ENCODE results near the gene B4GALT2.

Gene B4GALT2

DNA sequence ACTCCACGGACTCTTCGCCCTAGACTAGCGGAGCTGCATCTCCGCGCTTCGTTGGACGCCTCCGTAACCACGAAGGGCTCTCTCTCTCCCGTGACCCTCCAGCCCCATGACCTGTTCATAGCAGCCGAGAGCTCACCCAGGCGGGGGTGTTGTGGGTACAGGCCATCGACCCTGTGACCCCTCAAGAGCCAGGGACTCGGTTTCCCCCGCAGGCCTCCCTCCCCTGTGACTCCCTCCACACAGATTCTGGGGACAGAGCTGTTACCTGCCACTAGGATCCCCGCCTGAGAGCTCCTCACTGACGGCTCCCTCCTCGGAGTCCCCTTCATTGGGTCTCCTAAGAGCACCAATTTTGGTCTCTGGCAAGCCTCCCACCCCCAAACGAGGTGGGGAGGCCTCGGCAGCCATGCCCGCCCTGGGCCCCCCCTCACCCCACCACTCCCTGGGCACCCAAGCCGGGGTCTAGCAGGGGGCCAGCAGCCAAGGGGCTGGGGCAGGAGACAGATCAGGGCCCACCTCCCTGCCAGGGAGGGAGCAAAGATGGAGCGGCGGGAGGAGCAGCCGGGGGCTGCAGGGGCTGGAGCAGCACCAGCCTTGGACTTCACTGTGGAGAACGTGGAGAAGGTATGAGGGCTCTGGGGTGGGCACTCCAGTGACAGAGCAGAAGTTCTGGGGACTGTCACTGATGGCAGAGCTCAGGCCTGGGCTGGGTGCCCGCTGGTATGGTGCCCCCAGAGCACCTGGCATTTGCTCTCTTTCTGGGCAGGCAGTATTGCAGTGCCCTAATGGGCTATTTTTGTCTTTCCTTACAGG, 31.7 kb upstream of the B4GALT2 start:
- no peak for DNase-seq

DNA sequence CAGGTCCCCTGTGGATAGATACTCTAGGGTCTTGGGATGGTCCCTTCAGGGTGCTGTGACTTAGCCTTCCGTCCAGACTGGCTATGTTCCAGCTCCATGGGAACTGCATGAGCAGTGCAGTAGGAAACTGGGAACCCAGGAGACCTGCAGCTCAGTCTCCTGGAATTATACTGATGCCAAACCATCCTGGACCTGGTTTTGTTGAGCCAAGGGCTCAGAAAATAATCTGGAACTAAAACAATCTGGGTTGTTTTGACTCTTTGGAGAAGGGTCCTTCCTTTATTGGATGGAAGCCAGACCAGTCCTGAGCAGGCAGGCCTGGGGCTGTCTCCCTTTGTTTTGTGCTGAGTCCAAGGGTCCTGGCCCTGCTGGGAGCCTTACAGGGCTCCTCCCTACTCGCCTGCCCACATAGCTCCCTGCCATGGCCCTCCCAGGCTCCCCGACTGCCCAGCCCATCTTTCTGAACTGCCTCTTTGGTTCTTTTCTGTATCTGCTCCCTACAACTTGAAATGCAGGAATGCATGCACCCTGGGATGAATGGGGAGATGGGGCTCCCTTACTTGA, 31.1 kb upstream of the B4GALT2 start:
- DNase-seq: no peak

DNA sequence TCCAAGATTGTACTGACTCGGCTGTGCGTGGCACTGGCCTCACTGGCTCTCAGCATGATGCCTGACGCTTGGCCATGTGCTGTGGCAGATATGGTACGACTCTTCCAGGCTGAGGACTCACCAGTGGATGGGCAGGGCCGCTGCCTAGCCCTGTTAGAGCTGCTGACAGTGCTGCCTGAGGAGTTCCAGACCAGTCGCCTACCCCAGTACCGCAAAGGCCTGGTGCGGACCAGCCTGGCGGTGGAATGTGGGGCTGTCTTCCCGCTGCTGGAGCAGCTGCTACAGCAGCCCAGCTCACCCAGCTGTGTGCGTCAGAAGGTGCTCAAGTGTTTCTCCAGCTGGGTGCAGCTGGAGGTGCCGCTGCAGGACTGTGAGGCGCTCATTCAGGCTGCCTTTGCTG, 29.3 kb upstream of the B4GALT2 start:
- no peak for DNase-seq

GRCh38 chr1:43951021-43951985, 27.7 kb upstream of the B4GALT2 start:
- no peak for DNase-seq

GRCh38 chr1:43952731-43953346, 26.2 kb upstream of the B4GALT2 start:
- no peak for DNase-seq

DNA sequence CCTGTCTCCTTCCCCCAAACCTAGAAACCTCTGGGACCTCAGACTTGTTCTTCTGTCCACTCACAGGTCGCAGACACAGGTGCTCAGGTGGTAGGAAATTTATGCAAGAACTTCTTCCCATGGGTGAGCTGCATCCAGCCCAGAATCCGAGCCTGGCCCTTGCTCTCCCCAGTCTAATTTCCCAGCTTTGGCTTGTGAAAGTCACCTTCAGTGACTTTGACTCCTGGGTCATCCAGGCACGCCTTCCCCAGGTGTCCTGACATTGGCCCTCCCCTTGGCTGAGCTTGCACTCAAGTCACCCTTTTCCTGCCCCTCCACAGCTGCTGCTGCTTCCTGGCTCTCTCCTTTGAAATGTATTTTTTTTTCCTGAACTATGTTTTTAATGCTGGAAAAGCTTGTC, 25.6 kb upstream of the B4GALT2 start:
- no peak for DNase-seq

- no peak for DNase-seq
These were observed 25.0 kb upstream of the B4GALT2 start for GRCh38 chr1:43954036-43954435.

GRCh38 chr1:43956234-43956633, 22.8 kb upstream of the B4GALT2 start:
- DNase-seq: no peak

- DNase-seq: no peak
These were observed 21.5 kb upstream of the B4GALT2 start for GRCh38 chr1:43957407-43958040.

DNA sequence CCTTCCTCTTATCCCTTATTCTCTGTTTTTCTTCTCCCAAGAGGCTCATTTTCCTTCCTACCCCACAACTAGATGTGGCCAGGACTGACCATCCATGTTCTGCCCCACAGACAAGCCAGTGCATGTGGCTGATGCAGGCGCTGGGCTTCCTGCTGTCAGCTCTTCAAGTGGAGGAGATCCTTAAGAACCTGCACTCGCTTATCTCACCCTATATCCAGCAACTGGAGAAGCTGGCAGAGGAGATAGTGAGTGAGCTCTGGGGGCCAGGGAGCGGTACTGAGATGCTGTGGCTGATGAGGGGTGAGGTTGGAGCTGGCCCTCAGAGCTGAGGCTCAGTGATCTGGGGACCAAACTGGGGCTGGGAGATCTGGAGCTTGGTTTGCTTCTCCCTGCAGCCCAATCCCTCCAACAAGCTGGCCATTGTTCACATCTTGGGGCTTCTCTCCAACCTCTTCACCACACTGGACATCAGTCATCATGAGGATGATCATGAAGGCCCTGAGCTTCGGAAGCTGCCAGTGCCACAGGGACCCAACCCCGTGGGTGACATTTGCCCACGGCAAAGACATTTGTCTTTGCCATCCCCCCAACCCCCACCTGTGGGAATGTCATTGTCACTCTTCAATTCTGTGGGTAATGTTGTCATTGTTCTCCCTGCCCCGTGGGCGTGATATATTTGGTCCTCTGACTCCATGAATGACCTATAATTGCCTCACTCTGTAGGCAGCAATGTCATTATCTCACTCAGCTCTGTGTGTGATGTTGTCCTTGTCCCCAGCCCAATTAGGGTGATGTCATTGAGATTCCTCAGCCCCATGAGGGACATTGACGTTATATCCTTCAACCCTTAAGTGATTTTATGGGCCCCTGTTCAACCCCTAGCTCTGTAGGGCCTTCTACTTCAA, 20.4 kb upstream of the B4GALT2 start:
- DNase-seq: no peak

- no peak for DNase-seq
These were observed 18.2 kb upstream of the B4GALT2 start for GRCh38 chr1:43960798-43961197.

- DNase-seq: no peak
These were observed 17.3 kb upstream of the B4GALT2 start for GRCh38 chr1:43961692-43962091.

DNA sequence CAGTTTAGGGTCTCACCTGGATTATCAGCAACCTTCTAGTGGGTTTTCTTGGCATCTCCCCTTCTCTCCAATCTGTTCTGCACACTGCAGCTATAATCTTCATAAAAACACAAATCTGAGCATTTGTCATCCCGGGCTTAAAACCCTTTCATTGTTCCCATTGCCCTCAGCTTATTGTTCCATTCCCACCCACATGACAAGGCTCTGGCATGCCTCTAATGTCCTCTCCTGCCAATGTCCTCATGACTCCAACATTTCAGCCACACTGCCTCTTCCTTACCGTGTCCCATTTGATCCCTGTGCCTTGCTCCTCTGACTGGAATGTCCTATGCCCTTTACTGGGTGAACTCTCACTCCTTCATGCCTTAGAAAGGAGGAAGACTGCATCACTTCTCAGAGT, 16.7 kb upstream of the B4GALT2 start:
- DNase-seq: no peak

DNA sequence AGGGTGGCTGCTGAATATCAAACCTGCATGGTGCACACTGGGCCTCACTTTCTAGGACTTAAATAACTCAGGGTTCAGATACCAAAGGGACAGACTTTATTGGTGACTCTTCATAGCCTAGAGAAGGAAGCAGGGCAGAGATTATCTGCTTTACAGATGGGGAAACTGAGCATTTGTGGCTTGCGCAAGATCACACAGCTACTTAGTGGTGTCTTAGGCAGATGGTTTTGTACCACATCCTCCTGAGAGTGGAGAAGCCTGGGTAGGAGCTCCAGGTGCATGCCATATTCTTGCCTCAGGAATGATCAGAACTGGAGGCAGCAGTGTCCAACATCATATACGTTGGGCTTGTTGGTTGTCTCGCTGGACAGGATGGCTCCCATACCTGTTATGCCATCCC, 16.0 kb upstream of the B4GALT2 start:
- DNase-seq: no peak

GRCh38 chr1:43963890-43964289, 15.1 kb upstream of the B4GALT2 start:
- DNase-seq: no peak

- DNase-seq: no peak
These were observed 13.7 kb upstream of the B4GALT2 start for GRCh38 chr1:43965316-43965715.

DNA sequence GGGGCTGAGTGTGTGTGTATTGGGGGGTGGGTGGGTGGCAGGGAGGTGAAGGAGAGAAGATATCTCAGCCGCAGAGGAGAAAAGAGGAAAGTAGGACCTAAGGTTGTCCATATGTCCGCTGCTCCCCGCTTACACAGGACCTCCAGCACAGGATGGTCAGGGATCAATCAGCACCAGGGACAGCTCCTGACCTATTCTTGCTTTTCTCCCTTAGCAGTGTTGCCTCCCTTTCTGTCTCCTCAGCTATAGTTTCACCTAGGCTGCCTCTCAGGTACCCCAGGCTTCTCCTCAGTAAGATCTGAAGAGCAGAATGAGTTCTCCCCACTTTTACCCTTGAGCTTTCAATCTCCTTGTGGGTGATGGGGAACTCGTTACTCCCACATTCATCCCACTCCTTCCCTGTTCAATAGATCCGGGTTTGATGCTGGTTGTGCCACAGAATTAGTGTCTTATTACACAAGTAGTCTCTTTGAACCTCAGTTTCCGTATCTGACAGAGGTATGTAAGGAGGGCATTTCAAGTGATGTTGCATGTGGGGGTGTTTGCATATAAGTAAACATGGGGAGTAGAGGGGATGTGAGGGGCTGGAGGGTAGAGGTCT, 10.6 kb upstream of the B4GALT2 start:
- DNase-seq: no peak

GRCh38 chr1:43969416-43969745, 9.6 kb upstream of the B4GALT2 start:
- DNase-seq: no peak

GRCh38 chr1:43969746-43970466, 9.1 kb upstream of the B4GALT2 start, which contains the start of gene DPH2:
Gene DPH2 (plus strand): TSS chr1:43970010. CDS start chr1:43970176, 166 bp downstream.
- DNase-seq: peak; percentile 90

GRCh38 chr1:43970502-43970901, 8.5 kb upstream of the B4GALT2 start:
- DNase-seq: no peak
